HG02610 (cell line): ENCODE measurements around the gene DCAF6.
"Not testable (repeated sequence)": the region's sequence is repeated elsewhere in the genome, so short reads cannot be mapped to it uniquely, and the experiment has no call there.

Experiments used
- ATAC-seq: cut with Tn5 transposase; IDR thresholded peaks from one replicate; pipeline ENCODE4 v1.9.1; 2021; ENCODE audit warnings: mild to moderate bottlenecking, moderate library complexity; ENCODE audit not compliant: unreplicated experiment

DCAF6 gene

DNA sequence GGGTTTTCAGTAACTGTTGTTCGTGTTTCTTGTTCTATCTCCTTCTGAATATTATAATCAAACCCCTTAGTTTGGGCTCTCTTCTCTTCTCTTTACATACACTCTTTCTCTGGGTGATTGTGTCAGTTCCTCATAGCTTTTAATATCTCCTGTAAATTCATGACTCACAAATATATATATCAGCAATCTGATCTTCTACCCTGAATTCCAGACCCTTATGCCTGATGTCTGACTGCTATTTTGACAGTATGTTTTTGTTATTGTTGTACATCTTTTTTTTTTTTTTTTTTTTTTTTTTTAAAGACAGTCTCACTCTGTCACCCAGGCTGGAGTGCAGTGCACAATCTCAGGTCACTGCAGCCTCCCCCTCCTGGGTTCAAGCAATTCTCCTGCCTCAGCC is 71.2 kb downstream of the DCAF6 start:
- no peak for ATAC-seq

DNA sequence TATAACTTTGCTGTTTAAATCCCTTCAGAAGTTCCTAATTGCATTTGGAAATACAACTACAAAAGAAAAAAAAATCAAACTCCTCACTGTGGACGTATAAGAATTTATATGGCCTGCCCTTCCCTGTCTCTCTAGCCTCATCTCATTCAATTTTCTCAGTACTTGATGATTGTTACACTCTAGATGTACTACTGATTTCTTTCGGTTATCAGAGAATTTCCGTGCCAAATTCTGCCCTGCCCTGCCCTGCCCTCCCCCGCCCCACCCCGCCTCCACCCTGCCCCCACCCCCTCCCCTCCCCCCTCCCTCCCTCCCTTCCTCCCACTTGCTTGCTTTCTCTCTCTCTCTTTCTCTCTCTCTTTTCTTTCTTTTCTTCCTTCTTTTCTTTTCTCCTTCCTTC is 72.1 kb downstream of the DCAF6 start:
- no peak for ATAC-seq

DNA sequence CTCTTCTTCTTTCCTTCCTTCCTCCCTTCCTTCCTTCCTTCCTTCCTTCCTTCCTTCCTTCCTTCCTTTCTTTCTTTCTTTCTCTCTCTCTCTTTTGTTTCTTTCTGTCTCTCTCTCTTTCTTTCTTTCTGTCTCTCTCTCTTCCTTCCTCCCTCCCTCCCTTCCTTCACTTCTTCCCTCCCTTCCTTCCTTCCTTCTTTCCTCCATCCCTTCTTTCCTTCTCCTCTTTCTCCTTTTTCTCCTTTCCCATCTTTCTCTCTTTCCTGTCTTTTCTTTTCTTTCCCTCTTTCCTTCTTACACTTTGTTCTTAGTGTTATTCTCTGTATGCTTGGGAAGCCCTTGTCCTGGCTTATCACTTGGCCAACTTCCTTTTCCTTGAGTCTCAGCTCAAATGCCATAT is 72.8 kb downstream of the DCAF6 start:
- ATAC-seq = no peak

DNA sequence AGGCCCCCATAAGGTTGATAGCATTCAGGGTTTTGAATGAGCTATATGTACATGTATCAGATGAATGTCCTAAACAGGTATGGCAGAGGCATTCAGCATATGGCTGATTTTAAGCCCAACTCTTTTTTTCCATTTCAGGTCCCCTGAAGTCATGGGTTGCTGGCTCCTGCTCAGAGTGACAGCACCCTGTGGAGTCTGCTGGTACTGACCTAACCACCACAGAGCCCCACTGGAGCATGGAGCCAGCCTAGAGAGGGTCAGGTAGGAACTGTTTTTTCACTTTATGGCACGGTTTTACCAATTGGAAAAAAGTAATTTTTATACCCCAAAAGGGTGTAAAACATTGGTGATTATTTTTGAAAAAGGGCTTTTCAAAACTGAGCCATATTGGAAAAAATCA is 82.9 kb downstream of the DCAF6 start:
- no peak for ATAC-seq

DNA sequence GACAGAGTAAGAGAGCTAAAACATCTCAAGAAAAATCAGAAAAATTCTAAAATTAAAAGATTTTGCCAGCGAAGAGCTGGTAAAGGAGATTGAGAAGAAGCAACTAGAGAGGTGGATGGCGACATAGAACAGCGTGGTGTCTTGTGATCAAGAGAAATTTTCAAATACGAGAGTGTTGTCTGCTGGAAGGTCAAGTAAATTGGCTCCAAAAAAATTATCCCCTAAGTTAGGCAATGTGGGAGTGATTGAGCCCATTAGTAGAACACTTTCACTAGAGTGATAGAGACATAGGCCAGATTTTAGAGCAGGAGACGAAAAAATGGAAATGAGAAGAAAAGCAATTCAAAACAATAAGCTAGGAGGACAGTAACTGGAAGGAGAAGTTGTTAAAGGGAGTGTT is 94.7 kb downstream of the DCAF6 start:
- no peak for ATAC-seq

DNA sequence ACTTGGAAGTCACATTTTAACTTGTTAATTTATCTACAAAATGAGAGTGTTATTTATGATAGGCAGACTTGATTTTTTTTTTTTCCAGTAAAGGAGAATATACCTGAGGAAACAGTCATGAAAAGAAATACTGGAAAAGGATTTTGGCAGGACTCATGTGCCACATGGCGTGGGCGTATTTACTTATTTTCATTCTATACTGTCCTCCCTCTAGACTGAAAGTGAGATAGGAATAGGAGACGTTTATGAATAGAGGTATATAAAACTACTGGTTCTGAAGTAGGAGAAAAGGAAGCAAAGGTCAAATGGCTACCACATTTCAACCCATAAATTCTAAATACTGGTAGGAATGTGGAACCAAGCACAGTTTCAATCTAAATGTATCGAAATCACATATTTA is 95.1 kb downstream of the DCAF6 start:
- ATAC-seq = no peak

DNA sequence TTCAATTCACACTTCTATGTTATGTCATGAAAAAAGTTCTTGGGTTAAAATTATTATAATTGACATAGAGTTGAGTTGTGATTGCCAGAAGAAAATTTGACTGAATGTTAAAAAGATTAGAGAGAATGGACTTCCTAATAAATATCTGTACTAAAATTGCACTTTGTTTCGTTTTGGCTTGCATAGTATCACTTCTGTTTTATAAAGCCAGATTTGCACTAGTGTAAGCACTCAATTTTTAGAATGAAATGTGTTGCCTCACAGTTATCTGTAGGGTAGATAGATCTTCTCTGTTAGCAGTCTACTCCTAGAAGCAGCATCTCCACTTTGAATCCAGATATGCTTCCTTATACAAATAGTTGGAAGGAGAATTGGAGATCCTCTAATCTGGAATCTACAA is 95.5 kb downstream of the DCAF6 start:
- ATAC-seq = no peak

DNA sequence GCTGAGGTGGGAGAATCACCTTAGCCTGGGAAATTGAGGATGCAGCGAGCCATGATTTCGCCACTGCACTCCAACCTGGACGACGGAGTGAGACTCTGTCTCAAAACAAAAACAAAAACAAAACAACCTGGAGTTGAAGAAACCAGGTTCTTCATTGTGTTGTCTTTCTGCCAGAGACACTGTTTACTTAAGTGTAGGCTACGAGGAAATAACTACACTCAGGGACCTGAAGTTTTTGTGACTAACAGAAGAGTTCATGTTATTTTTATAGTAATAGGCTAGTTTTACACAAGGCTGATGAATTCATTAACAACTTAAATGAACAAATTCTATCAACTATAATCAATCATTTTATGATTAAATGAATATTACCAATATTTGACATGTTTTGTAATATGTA is 98.9 kb downstream of the DCAF6 start:
- no peak for ATAC-seq

DNA sequence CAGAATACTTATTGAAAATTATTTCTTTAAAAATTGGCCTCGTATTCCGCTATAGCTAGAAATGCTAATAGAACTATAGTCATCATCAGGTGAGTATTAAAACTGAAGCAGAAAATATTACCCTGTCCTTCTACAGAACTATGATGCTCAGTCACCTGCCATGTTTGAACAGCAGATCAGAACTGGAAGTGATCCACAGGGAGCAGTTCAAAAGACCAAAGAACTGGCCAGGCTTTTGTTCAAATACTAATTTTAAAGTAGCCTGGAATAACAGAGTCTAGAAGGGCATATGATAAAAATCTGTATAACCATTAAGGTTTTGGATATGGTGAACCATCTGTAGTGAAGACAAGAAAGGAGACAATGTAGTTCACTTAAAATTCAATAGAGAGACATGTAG is 105.9 kb downstream of the DCAF6 start:
- ATAC-seq = no peak

DNA sequence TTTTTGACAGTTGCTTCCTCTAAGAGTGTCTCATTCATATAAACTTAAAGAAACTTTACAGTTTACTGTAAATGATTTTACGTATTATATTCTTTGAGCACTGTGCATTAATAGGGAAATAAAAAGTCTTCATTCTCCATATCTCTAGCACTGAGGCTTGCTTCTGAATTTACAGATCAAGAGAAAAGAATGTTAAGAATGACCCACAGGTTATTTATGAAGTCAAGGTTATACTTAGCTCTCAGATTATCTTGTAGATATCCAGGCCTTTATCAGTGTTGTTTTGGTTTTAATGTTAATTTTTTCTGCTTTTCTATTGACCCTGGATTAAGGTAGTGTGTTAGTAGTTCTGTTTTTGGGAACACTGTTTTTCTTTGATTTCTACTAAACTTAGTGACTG is 108.8 kb downstream of the DCAF6 start:
- ATAC-seq = no peak

DNA sequence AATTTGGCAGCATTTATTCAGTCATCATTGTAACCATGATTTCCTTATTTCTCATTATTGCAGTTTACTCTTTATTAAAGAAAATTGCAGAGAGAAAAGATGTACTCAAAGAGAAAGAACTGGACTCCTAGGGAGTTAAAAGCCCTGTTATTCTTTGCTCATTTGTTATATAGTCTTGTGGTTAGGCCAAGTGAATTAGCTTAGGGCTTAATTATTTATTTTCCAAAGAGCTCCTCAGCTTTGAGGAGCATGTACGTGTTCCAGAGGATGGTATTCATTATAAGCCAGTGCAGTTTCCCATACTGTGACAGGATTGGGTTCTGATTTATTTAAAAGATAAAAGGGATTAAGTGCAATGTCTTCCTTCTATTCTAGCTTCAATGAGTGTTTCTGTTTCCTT is 113.8 kb downstream of the DCAF6 start:
- ATAC-seq = no peak

DNA sequence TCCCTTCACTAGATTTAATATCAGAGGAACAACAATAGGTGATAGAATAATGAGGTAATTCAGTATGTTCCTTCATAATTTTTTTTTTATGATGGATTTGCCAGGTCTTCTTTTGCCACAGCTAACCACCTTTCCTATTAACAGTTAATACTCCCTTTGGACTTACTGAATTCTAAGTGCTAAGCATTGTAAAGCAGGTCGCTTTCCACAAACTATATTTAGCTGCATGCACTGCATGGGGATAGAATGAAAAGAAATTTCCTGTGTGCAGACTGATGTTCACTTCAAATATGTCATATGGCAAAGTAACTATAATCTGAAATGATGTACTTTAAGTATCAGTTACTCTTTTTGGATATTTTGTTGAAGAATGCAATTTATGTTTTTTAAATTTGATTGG is 114.4 kb downstream of the DCAF6 start:
- ATAC-seq = no peak

DNA sequence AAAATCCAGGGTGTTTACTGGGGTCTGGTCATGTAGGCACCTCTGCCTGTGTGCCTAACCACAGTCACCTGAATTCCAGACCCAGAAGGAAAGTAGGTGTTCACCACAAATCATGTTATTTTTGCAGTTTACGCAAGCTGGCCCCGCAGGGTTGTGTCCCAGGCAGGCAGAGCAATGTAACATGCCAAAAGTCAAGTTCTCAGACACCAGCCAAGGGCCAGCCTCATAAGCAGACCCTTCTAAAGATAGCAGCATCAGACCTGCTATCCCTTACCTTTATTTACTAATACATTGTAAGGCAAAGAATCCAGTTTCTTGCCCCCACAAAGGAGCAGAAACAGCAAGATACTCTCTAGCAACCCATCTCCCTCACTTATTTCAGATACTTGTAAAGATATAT is 117.2 kb downstream of the DCAF6 start:
- ATAC-seq = no peak

DNA sequence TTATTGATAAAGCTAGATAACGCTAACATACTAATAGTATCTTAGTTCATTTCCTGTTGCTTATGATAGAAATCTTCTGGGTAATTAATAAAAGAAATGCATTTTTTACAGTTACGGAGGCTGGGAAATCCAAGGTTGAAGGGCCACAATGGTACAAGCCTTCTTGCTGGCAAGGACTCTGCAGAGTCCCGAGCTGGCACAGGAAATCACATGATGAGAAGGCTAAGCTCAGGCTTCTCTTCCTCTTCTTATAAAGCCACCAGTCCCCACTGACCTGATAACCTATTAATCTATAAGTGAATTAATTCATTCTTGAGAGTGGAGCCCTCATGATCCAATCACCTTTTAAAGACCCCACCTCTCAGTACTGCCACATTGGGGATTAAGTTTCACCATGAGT is 117.6 kb downstream of the DCAF6 start:
- ATAC-seq = no peak

DNA sequence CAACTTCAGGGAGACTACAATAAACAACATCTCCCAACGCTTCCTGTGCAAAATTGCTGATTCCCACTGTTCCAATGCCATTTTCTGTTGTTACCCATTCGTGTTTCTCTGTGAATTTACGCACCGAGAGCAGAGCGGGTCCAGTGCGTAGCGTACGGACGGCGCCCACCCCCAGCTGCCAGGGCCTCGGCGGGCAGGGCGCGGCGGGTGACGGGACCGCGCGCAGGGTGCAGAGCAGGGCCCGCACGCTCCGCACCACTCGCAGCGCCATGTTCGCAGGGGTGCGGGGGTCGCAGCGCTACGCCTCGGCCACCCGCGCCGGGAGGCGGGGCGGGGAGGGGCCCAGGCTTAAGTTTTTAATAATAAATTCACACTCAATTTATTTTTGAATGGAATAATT is 119.7 kb downstream of the DCAF6 start:
- not testable (repeated sequence) for ATAC-seq

DNA sequence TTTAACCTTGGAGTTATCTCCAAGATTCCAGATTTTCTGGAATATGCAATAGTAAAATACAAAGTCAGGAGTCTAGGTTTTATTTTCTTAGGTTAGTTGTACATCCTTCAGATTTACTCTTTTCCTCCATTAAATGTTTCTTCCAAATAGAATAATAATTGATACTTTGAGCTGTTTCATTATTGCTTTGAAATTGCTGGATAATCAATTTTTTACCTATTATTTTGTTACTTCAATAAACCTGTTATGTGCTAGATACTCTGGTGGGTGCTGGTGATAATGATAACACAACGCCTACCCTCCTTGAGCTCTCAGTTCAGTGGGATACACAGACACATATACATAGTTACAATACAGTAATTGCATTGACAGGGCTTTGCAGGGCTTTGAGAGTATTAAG is 120.9 kb downstream of the DCAF6 start:
- no peak for ATAC-seq

DNA sequence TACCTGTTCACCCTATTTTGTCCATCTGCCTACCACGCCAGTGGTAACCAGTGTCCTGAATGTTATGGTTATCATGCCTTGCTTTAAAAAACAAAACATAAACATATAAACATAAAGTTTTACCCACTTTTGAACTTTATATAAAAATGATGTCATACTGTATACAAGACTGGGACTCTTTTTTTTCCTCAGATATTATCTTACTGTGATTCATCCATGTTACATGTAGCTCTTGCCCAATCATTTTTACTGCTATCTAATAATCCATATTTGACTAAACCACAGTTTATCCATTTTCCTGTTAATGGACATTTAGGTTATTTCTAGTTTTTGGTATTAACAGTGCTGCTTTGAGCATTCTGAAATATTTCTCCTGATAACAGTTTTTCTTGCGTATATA is 121.4 kb downstream of the DCAF6 start:
- ATAC-seq = no peak

DNA sequence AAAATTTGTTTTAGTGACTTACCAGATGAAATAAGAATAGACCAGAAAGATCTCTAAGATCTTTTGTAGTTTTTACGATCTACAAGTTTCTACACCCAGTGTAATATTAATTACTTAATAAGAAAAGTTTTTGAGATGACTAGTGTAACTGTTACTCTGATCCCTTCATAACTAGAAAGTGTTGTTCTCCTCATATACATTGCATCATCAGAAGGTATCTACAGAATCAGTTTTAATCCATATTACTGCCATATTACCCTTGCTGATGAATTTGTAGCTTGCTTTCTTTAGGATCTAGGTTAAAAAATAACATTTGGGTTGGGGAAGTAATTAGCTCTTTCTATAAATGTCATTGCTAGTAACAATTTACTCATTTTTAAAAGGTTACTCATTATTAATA is 127.7 kb downstream of the DCAF6 start:
- ATAC-seq = no peak

DNA sequence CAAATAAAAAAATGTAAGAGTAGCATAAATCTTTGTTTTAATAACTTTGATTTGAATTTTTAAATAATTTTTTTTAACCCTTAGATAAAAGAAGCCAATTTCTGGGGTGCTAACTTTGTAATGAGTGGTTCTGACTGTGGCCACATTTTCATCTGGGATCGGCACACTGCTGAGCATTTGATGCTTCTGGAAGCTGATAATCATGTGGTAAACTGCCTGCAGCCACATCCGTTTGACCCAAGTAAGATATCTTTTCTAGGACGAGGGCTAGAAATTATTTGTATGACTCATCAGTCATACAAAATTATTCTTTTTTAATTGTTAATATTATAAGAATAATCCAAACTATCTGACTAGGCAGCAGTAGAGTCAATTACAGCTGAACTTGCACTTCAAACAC is 129.0 kb downstream of the DCAF6 start:
- ATAC-seq = no peak

DNA sequence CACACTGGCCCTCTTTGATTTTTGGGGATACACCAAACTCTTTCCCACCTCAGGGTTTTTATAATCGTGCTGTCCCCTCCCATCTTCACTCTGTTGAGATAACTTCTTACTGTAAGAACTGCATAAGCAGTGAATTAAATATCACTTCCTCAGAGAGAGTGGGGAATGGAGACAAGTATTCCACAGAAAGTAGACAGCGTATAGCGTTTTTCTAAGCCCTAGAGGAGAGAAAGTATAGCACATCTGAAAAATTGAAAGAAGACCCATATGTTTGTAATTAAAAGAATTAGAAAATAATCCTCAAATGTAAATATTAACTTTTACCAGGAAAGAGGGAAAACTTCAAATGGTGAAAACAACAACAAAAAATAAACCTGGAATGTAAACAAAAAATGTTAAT is 132.9 kb downstream of the DCAF6 start:
- no peak for ATAC-seq

DNA sequence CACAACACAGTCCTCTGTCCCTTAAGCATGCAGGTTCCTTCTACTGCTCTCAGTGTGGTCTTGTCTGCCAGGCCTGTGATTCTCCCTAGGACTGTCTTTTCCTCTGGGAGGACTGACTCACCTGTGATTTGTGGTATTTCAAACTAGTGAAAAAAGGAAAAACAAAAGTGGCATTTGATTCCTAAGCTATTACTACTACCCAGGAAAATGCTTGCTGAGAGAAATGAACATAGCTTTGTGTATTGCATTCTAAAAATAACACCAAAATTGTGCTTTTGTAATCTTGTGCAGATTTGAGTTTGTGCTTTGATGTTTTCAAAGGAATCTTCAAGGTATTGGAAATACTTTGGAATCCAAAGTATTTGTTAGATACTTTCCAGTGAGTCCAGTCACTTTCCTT is 143.3 kb downstream of the DCAF6 start:
- no peak for ATAC-seq

DNA sequence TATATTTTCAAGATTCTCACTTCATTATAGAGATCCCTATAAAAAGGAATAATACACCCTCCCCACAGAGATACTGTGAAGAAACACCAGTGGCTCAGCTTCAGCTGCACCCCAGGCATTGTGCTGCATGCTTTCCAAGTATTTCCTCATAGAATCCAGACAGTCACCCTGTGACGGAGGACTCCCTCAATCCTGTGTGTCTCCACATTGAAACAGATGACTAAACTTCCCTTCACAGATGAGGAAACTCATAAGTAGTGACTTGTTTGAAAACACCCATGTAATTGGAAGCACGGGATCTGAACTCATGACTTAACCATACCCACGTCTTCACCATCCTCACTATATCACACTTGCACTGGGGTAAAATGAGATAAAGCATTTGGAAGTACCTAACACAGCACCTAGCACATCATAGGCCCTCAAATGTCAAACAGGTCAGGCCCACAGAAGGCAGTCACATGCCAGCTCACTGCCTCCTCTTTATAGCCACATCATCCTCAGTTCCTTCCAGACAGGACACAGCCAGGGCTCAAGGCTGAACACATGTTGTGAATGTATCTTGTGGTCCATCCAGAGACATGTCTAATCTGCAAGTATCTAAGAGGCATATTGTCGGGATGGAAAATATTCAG is 145.0 kb downstream of the DCAF6 start:
- ATAC-seq = no peak

DNA sequence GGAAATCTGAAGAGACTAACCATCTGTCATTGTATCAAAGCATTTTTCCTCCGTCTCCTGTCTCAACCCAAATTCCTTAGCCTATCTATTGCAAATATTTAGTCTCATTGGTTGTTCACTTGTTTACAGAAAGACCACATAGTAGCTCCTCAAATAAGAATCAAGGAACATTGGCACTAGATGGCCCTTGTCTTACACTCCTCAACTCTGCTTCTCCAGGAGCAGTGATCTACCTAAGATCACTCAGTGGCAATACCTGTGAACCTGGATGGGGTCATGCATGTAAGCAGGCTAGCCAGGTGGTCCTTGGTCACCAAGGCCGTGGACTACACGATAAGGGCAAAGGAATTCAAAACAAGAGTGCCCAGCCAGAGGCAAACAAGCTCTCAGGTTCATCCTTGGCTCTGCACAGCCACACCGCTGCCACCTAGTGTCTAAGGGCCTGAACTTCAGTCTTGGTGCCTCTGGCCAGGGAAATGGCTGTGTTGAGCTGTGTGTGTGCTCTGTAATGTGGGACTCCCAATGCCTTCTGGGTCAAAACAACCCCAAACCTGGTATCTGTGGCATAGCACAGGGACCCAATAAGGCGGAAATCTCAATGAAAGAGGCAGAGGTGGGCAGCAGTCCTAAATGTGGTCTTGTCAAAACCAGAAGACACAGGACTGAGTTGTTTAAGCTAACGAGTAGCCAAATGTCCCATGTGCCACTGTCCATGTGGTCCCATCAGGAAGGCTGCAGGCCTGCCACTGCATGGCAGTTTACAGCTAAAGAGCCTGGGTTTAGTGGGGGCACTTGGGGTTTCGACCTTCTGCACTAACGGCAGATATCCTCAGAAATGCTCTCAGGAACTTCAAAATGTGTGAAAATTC is 145.8 kb downstream of the DCAF6 start:
- peak; percentile 90 for ATAC-seq
